Liver (tissue), 9 donors: ENCODE results near the gene SOX2. TPM values are rescaled to one million over a fixed set of nuclear protein-coding genes. Genes with fewer than 3 reads are reported as not detected.

Experiments used
- DNase-seq: peaks from one replicate; pipeline ENCODE4 v3.0.0-alpha.2; 2017; ENCODE audit warnings: low spot score
- H3K27ac ChIP-seq, 2 donors: one replicate each; pipeline ENCODE4 v1.7.0; 2013; ENCODE audit warnings: inconsistent platforms in 2 of 2, low read length in 2 of 2, control low read depth in 1 of 2, low read depth in 1 of 2, mild to moderate bottlenecking in 1 of 2
- H3K27me3 ChIP-seq, 4 donors: one replicate each; pipeline versions ENCODE4 v1.6.1 to v1.7.0; 2013; ENCODE audit warnings: low read length in 3 of 4, inconsistent platforms in 1 of 4, mild to moderate bottlenecking in 1 of 4, moderate library complexity in 1 of 4; ENCODE audit not compliant: control insufficient read depth in 4 of 4, insufficient read depth in 4 of 4
- H3K36me3 ChIP-seq, 4 donors: one replicate each; pipeline versions ENCODE4 v1.6.1 to v1.7.0; 2013; ENCODE audit warnings: low read length in 3 of 4, mild to moderate bottlenecking in 3 of 4, low read depth in 1 of 4, moderate library complexity in 1 of 4; ENCODE audit not compliant: control insufficient read depth in 4 of 4, insufficient read depth in 3 of 4
- H3K4me1 ChIP-seq, 4 donors: one replicate each; pipeline versions ENCODE4 v1.6.1 to v1.7.0; 2013; ENCODE audit warnings: low read length in 3 of 4, mild to moderate bottlenecking in 3 of 4, moderate library complexity in 1 of 4; ENCODE audit not compliant: control insufficient read depth in 4 of 4, insufficient read depth in 4 of 4
- H3K4me3 ChIP-seq, 3 donors: one replicate each; pipeline versions ENCODE4 v1.6.1 to v1.7.0; 2013; ENCODE audit warnings: low read length in 3 of 3, control low read depth in 1 of 3, low read depth in 1 of 3, mild to moderate bottlenecking in 1 of 3
- H3K9ac ChIP-seq, 2 donors: one replicate each; pipeline ENCODE4 v1.7.0; 2013; ENCODE audit warnings: low read length in 2 of 2, mild to moderate bottlenecking in 2 of 2, moderate library complexity in 2 of 2, control low read depth in 1 of 2, low read depth in 1 of 2
- H3K9me3 ChIP-seq, 4 donors: one replicate each; pipeline versions ENCODE4 v1.6.1 to v1.7.0; 2013; ENCODE audit warnings: low read length in 3 of 4; ENCODE audit not compliant: control insufficient read depth in 4 of 4
- ATF3 ChIP-seq: IDR thresholded peaks from 2 replicates; pipeline ENCODE4 v1.6.1; 2016; ENCODE audit warnings: antibody characterized with exemption
- EGR1 ChIP-seq, 2 donors: IDR thresholded peaks; 2 replicates each; pipeline ENCODE4 v1.6.1; 2016 to 2018; ENCODE audit warnings: antibody characterized with exemption in 2 of 2, low read depth in 2 of 2
- FOXA1 ChIP-seq: IDR thresholded peaks from 2 replicates; pipeline ENCODE4 v1.6.1; 2016; ENCODE audit warnings: antibody characterized with exemption
- FOXA2 ChIP-seq: IDR thresholded peaks from 2 replicates; pipeline ENCODE4 v1.6.1; 2016; ENCODE audit warnings: antibody characterized with exemption
- HNF4A ChIP-seq, 2 donors: conservative IDR thresholded peaks; 2 replicates each; pipeline ENCODE4 v1.6.1; 2016; ENCODE audit warnings: antibody characterized with exemption in 2 of 2, mild to moderate bottlenecking in 2 of 2
- JUND ChIP-seq, 2 donors: IDR thresholded peaks; 2 replicates each; pipeline ENCODE4 v1.6.1; 2016; ENCODE audit warnings: antibody characterized with exemption in 2 of 2
- NR2F2 ChIP-seq: IDR thresholded peaks from 2 replicates; pipeline ENCODE4 v1.6.1; 2016; ENCODE audit warnings: antibody characterized with exemption
- REST ChIP-seq: IDR thresholded peaks from 2 replicates; pipeline ENCODE4 v1.6.1; 2016; ENCODE audit warnings: antibody characterized with exemption, mild to moderate bottlenecking
- RXRA ChIP-seq, 2 donors: IDR thresholded peaks; 2 replicates each; pipeline ENCODE4 v1.6.1; 2017 to 2018; ENCODE audit warnings: antibody characterized with exemption in 2 of 2, mild to moderate bottlenecking in 1 of 2
- TAF1 ChIP-seq: conservative IDR thresholded peaks from 2 replicates; pipeline ENCODE4 v1.6.1; 2016; ENCODE audit warnings: antibody characterized with exemption, mild to moderate bottlenecking
- YY1 ChIP-seq: IDR thresholded peaks from 2 replicates; pipeline ENCODE4 v1.6.1; 2016; ENCODE audit warnings: antibody characterized with exemption, mild to moderate bottlenecking
- ZBTB33 ChIP-seq: IDR thresholded peaks from 2 replicates; pipeline ENCODE4 v1.6.1; 2016; ENCODE audit warnings: antibody characterized with exemption
- WGBS: extraction: QIAGEN DNeasy Blood & Tissue Kit; methylation state at CpG from one replicate; pipeline ENCODE4 v1.1.7; 2013; 5-methylcytosine and 5-hydroxymethylcytosine counted together
- polyA plus RNA-seq, 2 donors: library from polyadenylated mRNA; stranded (reverse) in 1 of 2; unstranded in 1 of 2; fragments of 200-250 nt in 1 of 2; fragments of >200 nt in 1 of 2; fragmentation: Nextera tagmentation in 1 of 2; extraction: Ambion mirVana in 1 of 2; gene quantifications; one replicate each; pipeline versions ENCODE4 v1.2.1 to v1.2.3, GENCODE V29; 2013 to 2015
- total RNA-seq, 2 donors: library from RNA; depleted of rRNA; stranded (reverse); fragments of >200 nt; gene quantifications; one replicate each; pipeline ENCODE4 v1.2.3, GENCODE V29; 2014
- TF ChIP-seq, protein P1 (sequence below): IDR thresholded peaks from 2 replicates; pipeline ENCODE4 v1.6.1; 2016; ENCODE audit warnings: antibody characterized with exemption
- donor health status: healthy.
- donor health status: healthy.
- donor health status: healthy.
- donor health status: healthy.
- donor health status: healthy.

Gene SOX2
- total and polyA plus RNA-seq, 4 donors = 0.02 TPM; not detected in 3

- TF ChIP-seq HNF4A (conservative IDR thresholded peaks at IDR 0.05) (no peak), FOXA2 (no peak), YY1 (no peak), RXRA (IDR thresholded peaks at IDR 0.05) (no peak)
- no peak overlapping the region for H3K4me3 ChIP-seq
- no peak for DNase-seq
- no peaks in the 10 kb centered on the region for H3K36me3 ChIP-seq
- H3K9me3 ChIP-seq = peaks cover 0 to 6% (median 0%) of the 10 kb centered on the region in 4 donors
- WGBS = 9% methylated on average over 48 of the region's 48 CpGs
- no peak overlapping the region for H3K27ac ChIP-seq
- H3K9ac ChIP-seq = no peak overlapping the region
- peaks cover 0 to 3% (median 0%) of the 10 kb centered on the region in 4 donors for H3K4me1 ChIP-seq
- peaks cover 8 to 61% (median 28%) of the 10 kb centered on the region in 4 donors for H3K27me3 ChIP-seq
These were observed 7.5 kb downstream of the SOX2 start for GRCh38 chr3:181718987-181719911.

- no peak for DNase-seq
- no peak overlapping the region for H3K9ac ChIP-seq
- no peak overlapping the region for H3K4me3 ChIP-seq
- no peak overlapping the region for H3K27ac ChIP-seq
- peaks cover 0 to 9% (median 0%) of the 10 kb centered on the region in 4 donors for H3K9me3 ChIP-seq
- WGBS = 7% methylated on average over 23 of the region's 23 CpGs
- H3K4me1 ChIP-seq = peaks cover 0 to 3% (median 0%) of the 10 kb centered on the region in 4 donors
- H3K36me3 ChIP-seq = no peaks in the 10 kb centered on the region
- TF ChIP-seq HNF4A (conservative IDR thresholded peaks at IDR 0.05) = no peak
- no peak for TF ChIP-seq ZBTB33
- TF ChIP-seq FOXA1 = no peak
- TF ChIP-seq, protein P1, sequence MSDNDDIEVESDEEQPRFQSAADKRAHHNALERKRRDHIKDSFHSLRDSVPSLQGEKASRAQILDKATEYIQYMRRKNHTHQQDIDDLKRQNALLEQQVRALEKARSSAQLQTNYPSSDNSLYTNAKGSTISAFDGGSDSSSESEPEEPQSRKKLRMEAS = no peak
- TF ChIP-seq JUND (IDR thresholded peaks at IDR 0.05) = no peak
- no peak for TF ChIP-seq FOXA2
- no peak for TF ChIP-seq REST
- no peak for TF ChIP-seq NR2F2
- TF ChIP-seq EGR1 (IDR thresholded peaks at IDR 0.05; ENCODE audit: low read depth in 2 of 2) = no peak
- TF ChIP-seq ATF3 = no peak
- no peak for TF ChIP-seq TAF1
- no peak for TF ChIP-seq RXRA (IDR thresholded peaks at IDR 0.05)
- peaks cover 9 to 59% (median 28%) of the 10 kb centered on the region in 4 donors for H3K27me3 ChIP-seq
These were observed 8.4 kb downstream of the SOX2 start for GRCh38 chr3:181719991-181720680.
